ENCODE results near the gene PPM1E.

DNA sequence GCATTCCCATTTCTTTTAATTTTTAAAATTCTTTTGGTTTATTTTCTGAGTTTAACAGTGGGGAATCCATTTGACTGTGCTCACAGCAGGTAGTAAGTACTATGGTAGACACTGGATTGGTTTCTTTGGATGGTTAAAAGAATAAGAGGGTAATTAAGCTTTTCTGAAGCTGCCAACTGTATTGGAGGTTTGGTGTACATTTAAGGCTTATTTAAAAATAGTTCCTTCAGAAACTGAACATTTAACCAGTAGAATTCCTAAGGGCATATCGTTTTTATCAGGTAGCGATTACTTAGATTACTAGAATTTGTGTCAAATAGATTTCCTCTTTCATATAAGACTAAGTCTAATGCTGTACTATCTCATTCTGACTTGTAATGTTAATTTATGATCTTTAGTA is 162.4 kb downstream of the PPM1E start:
- TF ChIP-seq, protein P1, sequence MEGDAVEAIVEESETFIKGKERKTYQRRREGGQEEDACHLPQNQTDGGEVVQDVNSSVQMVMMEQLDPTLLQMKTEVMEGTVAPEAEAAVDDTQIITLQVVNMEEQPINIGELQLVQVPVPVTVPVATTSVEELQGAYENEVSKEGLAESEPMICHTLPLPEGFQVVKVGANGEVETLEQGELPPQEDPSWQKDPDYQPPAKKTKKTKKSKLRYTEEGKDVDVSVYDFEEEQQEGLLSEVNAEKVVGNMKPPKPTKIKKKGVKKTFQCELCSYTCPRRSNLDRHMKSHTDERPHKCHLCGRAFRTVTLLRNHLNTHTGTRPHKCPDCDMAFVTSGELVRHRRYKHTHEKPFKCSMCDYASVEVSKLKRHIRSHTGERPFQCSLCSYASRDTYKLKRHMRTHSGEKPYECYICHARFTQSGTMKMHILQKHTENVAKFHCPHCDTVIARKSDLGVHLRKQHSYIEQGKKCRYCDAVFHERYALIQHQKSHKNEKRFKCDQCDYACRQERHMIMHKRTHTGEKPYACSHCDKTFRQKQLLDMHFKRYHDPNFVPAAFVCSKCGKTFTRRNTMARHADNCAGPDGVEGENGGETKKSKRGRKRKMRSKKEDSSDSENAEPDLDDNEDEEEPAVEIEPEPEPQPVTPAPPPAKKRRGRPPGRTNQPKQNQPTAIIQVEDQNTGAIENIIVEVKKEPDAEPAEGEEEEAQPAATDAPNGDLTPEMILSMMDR (IDR thresholded peaks at IDR 0.05) = no peak
- TF ChIP-seq POLR2A (IDR thresholded peaks at IDR 0.05) = no peak

Measured in body of pancreas (tissue), 4 donors.